Measurements from ENCODE around the gene NMRK1. TPM values are rescaled to one million over a fixed set of nuclear protein-coding genes. Genes with fewer than 3 reads are reported as not detected.

Gene NMRK1
- total RNA-seq, 1 experiment from 2014 or later = 9.7 TPM

DNA sequence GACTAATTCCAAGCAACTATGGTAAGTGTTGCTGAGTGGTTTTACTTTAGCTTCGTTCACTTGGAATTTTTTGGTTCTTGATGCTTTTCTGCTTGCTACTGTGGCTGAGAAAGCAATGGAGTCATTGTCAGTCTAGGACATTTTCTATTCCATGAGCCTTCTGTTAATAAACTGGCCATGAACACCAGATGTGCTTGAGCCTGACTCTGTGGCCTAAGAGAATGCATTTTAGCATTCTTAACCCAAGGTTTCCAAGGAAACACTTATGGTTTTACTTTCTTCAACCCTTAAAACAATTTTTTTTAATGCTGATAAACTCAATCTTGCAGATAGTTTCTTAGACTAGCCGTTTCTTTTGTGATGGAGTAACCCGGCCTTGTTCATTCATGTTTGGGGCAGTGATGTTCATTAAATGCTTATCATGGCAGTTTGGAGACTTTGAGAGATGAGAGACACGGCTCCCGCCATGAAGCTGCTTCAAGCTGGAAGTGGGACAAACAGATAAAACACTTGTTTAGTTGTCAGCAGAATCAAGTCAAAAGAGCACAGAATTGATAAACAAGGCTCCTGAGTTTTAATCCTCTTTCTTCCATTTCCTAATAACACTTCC lies 42.8 kb upstream of the NMRK1 start:
- Histone ChIP-seq H3K4me1 (ENCODE audit: insufficient read depth, low read length) (no peaks in the 10 kb centered on the region), H3K27ac (ENCODE audit: low read length) (no peak overlapping the region), H3K4me3 (ENCODE audit: low read length) (no peak overlapping the region), H4K20me1 (ENCODE audit: low read length) (no peaks in the 10 kb centered on the region), H2AFZ (ENCODE audit: low read length) (no peak overlapping the region), H3K4me2 (ENCODE audit: low read length) (no peak overlapping the region), H3K79me2 (ENCODE audit: low read length) (no peaks in the 10 kb centered on the region), H3K9me3 (ENCODE audit: low read length) (no peaks in the 10 kb centered on the region), H3K9me2 (replicated peaks; ENCODE audit: low read length) (no peaks in the 10 kb centered on the region), H3K36me3 (ENCODE audit: low read depth, low read length) (no peaks in the 10 kb centered on the region), H3K9ac (ENCODE audit: low read length) (no peak overlapping the region), H3F3A (ENCODE audit: low read length, unreplicated experiment) (no peaks in the 10 kb centered on the region), H3K27me3 (ENCODE audit: low read length) (no peaks in the 10 kb centered on the region)
- TF ChIP-seq, protein P1, sequence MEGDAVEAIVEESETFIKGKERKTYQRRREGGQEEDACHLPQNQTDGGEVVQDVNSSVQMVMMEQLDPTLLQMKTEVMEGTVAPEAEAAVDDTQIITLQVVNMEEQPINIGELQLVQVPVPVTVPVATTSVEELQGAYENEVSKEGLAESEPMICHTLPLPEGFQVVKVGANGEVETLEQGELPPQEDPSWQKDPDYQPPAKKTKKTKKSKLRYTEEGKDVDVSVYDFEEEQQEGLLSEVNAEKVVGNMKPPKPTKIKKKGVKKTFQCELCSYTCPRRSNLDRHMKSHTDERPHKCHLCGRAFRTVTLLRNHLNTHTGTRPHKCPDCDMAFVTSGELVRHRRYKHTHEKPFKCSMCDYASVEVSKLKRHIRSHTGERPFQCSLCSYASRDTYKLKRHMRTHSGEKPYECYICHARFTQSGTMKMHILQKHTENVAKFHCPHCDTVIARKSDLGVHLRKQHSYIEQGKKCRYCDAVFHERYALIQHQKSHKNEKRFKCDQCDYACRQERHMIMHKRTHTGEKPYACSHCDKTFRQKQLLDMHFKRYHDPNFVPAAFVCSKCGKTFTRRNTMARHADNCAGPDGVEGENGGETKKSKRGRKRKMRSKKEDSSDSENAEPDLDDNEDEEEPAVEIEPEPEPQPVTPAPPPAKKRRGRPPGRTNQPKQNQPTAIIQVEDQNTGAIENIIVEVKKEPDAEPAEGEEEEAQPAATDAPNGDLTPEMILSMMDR (conservative IDR thresholded peaks at IDR 0.05; ENCODE audit: low read depth, low read length) = no peak
- TF ChIP-seq EZH2 (IDR thresholded peaks at IDR 0.05; ENCODE audit: low read length, unreplicated experiment) = no peak
- no peak for TF ChIP-seq EZH2phosphoT487 (IDR thresholded peaks at IDR 0.05; ENCODE audit: borderline replicate concordance, low read length)
- no peak for ATAC-seq
- DNase-seq = no peak
- ChIA-PET CTCF (no interaction called here), POLR2A (ENCODE audit: unreplicated experiment) (no interaction called here)
- intact Hi-C loops (cut with micrococcal nuclease) = no loop called here
- BruUV-seq (replicated peaks) = no TSS peak

DNA sequence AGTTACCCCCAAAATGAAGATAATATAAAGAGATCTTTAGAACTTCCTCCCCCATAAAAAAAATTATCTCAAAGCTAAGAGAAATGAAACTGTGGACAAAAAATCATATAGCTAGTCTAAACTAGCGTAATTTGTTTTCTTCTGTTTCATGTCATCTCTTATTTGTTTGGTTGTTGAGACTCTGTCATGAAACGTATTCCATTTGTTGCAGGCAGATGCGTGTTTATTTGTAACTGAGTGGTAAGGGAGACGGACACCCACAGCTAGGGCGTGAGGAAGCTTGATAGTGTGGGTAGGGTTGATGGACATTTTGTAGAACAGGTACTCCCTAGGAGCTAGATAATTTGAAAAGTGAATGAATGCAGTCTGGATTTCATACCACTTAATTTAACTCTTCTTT lies 42.2 kb upstream of the NMRK1 start:
- no peaks in the 10 kb centered on the region for H3K27me3 ChIP-seq (ENCODE audit: low read length)
- DNase-seq = no peak
- CTCF ChIA-PET = no interaction called here
- no peaks in the 10 kb centered on the region for H3K9me3 ChIP-seq (ENCODE audit: low read length)
- H2AFZ ChIP-seq (ENCODE audit: low read length) = no peak overlapping the region
- no peaks in the 10 kb centered on the region for H4K20me1 ChIP-seq (ENCODE audit: low read length)
- POLR2A ChIA-PET (ENCODE audit: unreplicated experiment) = no interaction called here
- no peaks in the 10 kb centered on the region for H3F3A ChIP-seq (ENCODE audit: low read length, unreplicated experiment)
- no peak overlapping the region for H3K27ac ChIP-seq (ENCODE audit: low read length)
- no peaks in the 10 kb centered on the region for H3K36me3 ChIP-seq (ENCODE audit: low read depth, low read length)
- intact Hi-C loops (cut with micrococcal nuclease) = no loop called here
- H3K9me2 ChIP-seq (replicated peaks; ENCODE audit: low read length) = no peaks in the 10 kb centered on the region
- H3K79me2 ChIP-seq (ENCODE audit: low read length) = no peaks in the 10 kb centered on the region
- H3K4me3 ChIP-seq (ENCODE audit: low read length) = no peak overlapping the region
- H3K4me2 ChIP-seq (ENCODE audit: low read length) = no peak overlapping the region
- TF ChIP-seq, protein P1 (conservative IDR thresholded peaks at IDR 0.05; ENCODE audit: low read depth, low read length) = no peak
- TF ChIP-seq EZH2phosphoT487 (IDR thresholded peaks at IDR 0.05; ENCODE audit: borderline replicate concordance, low read length) (no peak), EZH2 (IDR thresholded peaks at IDR 0.05; ENCODE audit: low read length, unreplicated experiment) (no peak)
- ATAC-seq = no peak
- no peak overlapping the region for H3K9ac ChIP-seq (ENCODE audit: low read length)
- BruUV-seq (replicated peaks) = no TSS peak
- H3K4me1 ChIP-seq (ENCODE audit: insufficient read depth, low read length) = no peaks in the 10 kb centered on the region

DNA sequence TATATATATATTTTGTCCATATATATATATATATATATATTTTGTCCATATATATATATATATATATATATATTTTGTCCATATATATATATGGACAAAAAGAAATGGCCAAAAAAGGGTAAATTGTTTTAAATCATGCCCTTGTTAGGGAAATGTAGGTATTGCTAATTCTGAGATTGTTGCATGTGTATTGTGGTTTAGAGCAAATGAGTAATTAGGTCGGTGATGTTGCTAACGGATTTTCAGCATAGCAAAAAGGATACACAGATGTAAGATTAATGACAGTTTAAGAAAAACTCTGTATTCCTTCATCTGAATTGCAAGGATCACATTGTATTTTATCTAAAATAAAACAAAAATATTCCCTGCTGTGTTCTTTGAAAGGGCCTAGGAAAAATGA lies 40.6 kb upstream of the NMRK1 start:
- intact Hi-C loops (cut with micrococcal nuclease) = no loop called here
- Histone ChIP-seq H3K4me2 (ENCODE audit: low read length) (no peak overlapping the region), H3F3A (ENCODE audit: low read length, unreplicated experiment) (no peaks in the 10 kb centered on the region), H2AFZ (ENCODE audit: low read length) (no peak overlapping the region), H3K4me3 (ENCODE audit: low read length) (no peak overlapping the region), H3K27me3 (ENCODE audit: low read length) (no peaks in the 10 kb centered on the region), H3K4me1 (ENCODE audit: insufficient read depth, low read length) (no peaks in the 10 kb centered on the region), H3K27ac (ENCODE audit: low read length) (no peak overlapping the region), H3K9me3 (ENCODE audit: low read length) (no peaks in the 10 kb centered on the region), H3K79me2 (ENCODE audit: low read length) (no peaks in the 10 kb centered on the region), H3K36me3 (ENCODE audit: low read depth, low read length) (no peaks in the 10 kb centered on the region), H3K9ac (ENCODE audit: low read length) (no peak overlapping the region), H4K20me1 (ENCODE audit: low read length) (no peaks in the 10 kb centered on the region), H3K9me2 (replicated peaks; ENCODE audit: low read length) (no peaks in the 10 kb centered on the region)
- no peak for DNase-seq
- CTCF ChIA-PET = no interaction called here
- TF ChIP-seq, protein P1 (conservative IDR thresholded peaks at IDR 0.05; ENCODE audit: low read depth, low read length) = no peak
- no peak for TF ChIP-seq EZH2 (IDR thresholded peaks at IDR 0.05; ENCODE audit: low read length, unreplicated experiment)
- TF ChIP-seq EZH2phosphoT487 (IDR thresholded peaks at IDR 0.05; ENCODE audit: borderline replicate concordance, low read length) = no peak
- ATAC-seq = no peak
- POLR2A ChIA-PET (ENCODE audit: unreplicated experiment) = no interaction called here
- BruUV-seq (replicated peaks) = no TSS peak
